B cell (primary cell): ENCODE measurements around the gene SLC7A6OS.

ENCODE experiments used
- EZH2 ChIP-seq: IDR thresholded peaks from 2 replicates; pipeline ENCODE4 v1.6.1; 2012; ENCODE audit warnings: borderline replicate concordance, low read depth, mild to moderate bottlenecking, moderate library complexity, low read length; ENCODE audit not compliant: insufficient read depth, poor library complexity, severe bottlenecking
- TF ChIP-seq, protein P1 (sequence below): fragments of 200-600 bp; IDR thresholded peaks from one replicate; pipeline ENCODE4 v1.8.0; 2022; ENCODE audit warnings: antibody characterized with exemption, mild to moderate bottlenecking

DNA sequence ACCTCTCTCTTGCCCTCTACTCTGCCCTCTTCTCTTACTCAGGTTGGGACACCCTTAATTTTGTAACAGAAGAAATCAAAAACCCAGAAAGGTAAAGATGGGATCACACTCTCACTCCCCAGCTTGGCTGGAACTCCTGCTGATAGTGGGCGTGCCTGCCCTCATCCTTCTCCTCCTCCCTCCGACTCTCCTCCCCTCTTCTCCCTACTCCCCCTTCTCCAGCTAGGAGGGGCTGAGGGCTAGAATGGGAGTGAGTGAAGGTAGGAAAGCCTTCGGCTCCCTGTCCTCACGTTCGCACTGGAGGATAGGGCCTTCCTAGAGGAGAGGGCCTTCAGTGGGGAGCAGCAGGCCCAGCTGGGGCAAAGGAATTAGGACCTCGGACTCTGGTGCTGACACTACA is 20.3 kb downstream of the SLC7A6OS start:
- TF ChIP-seq, protein P1, sequence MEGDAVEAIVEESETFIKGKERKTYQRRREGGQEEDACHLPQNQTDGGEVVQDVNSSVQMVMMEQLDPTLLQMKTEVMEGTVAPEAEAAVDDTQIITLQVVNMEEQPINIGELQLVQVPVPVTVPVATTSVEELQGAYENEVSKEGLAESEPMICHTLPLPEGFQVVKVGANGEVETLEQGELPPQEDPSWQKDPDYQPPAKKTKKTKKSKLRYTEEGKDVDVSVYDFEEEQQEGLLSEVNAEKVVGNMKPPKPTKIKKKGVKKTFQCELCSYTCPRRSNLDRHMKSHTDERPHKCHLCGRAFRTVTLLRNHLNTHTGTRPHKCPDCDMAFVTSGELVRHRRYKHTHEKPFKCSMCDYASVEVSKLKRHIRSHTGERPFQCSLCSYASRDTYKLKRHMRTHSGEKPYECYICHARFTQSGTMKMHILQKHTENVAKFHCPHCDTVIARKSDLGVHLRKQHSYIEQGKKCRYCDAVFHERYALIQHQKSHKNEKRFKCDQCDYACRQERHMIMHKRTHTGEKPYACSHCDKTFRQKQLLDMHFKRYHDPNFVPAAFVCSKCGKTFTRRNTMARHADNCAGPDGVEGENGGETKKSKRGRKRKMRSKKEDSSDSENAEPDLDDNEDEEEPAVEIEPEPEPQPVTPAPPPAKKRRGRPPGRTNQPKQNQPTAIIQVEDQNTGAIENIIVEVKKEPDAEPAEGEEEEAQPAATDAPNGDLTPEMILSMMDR: no peak
- no peak for TF ChIP-seq EZH2
